Uterus (tissue), 2 donors: Measurements from ENCODE around the gene RBFOX2.

Experiments used
- CTCF ChIP-seq, 4 experiments: fragments of 200-600 bp in 2 of 4; fragments of 450-650 bp in 2 of 4; sonication (generic) in 2 of 4; IDR thresholded peaks; one replicate each; pipeline ENCODE4 v1.5.1; 2016 to 2019; ENCODE audit warnings: antibody characterized with exemption in 4 of 4, mild to moderate bottlenecking in 2 of 4, moderate library complexity in 1 of 4
- POLR2A ChIP-seq, 2 donors: fragments of 450-650 bp; IDR thresholded peaks; one replicate each; pipeline ENCODE4 v1.6.1; 2016; ENCODE audit warnings: antibody characterized with exemption in 2 of 2, mild to moderate bottlenecking in 1 of 2, moderate library complexity in 1 of 2

- TF ChIP-seq CTCF (IDR thresholded peaks at IDR 0.05): no peak
- TF ChIP-seq POLR2A (IDR thresholded peaks at IDR 0.05): no peak
These were observed 33.3 kb downstream of the RBFOX2 start for GRCh38 chr22:35995348-35995747.
